Activated CD4-positive, alpha-beta memory T cell treated with anti-CD3 and anti-CD28 coated beads for 36 hours (primary cell): ENCODE results near the gene GID8. TPM values are rescaled to one million over a fixed set of nuclear protein-coding genes. Genes with fewer than 3 reads are reported as not detected.

Source experiments
- CTCF ChIA-PET: fragments of 350-600 bp; sonication (Branson Sonifier 250); formaldehyde crosslinking; loops from one replicate; lab custom pipeline; 2021; ENCODE audit warnings: antibody characterized with exemption, inconsistent platforms; lab: Charles Lee
- POLR2A ChIA-PET: fragments of 350-600 bp; sonication (Branson Sonifier 250); formaldehyde crosslinking; loops from one replicate; lab custom pipeline; 2021; ENCODE audit warnings: antibody characterized with exemption; lab: Charles Lee
- DNase-seq: peaks from one replicate; pipeline ENCODE4 v3.0.0-alpha.2; 2020
- H3K27ac Mint-ChIP-seq: one replicate; pipeline ENCODE4 v1.8.0; 2021; ENCODE audit warnings: mixed read lengths
- H3K27me3 Mint-ChIP-seq: one replicate; pipeline ENCODE4 v1.8.0; 2021; ENCODE audit warnings: mixed read lengths
- H3K36me3 Mint-ChIP-seq: one replicate; pipeline ENCODE4 v1.8.0; 2021; ENCODE audit warnings: mixed read lengths
- H3K4me1 Mint-ChIP-seq: one replicate; pipeline ENCODE4 v1.8.0; 2021; ENCODE audit warnings: low read depth, mixed read lengths
- H3K4me3 Mint-ChIP-seq: one replicate; pipeline ENCODE4 v1.8.0; 2021; ENCODE audit warnings: mild to moderate bottlenecking, mixed read lengths
- H3K9me3 Mint-ChIP-seq: one replicate; pipeline ENCODE4 v1.8.0; 2021; ENCODE audit warnings: mixed read lengths
- intact Hi-C: fragments of 100-400 bp; cut with micrococcal nuclease; formaldehyde crosslinking; loops from one replicate; pipeline ENCODE4 v1.15.1; 2023
- total RNA-seq, 2 experiments: library from RNA; stranded (reverse); gene quantifications; one replicate each; pipeline ENCODE4 v1.2.3, GENCODE V29; 2021

The GID8 gene
- total RNA-seq, 2 experiments from 2014 or later, result 33.9 to 34.8 TPM

GRCh38 chr20:62969179-62969760, 31.3 kb downstream of the GID8 start:
- Mint-ChIP-seq H3K4me1 (peaks cover 10% of the 10 kb centered on the region), H3K4me3 (no peak overlapping the region), H3K9me3 (no peaks in the 10 kb centered on the region), H3K27me3 (peaks cover 22% of the 10 kb centered on the region), H3K36me3 (no peaks in the 10 kb centered on the region), H3K27ac (no peak overlapping the region)
- ChIA-PET CTCF (interaction anchor here (1.9 to 2.1 kb wide), 2 partner anchors 38 to 40 kb away, joined by 4 to 7 read pairs; partner anchors contain the start of gene BHLHE23), POLR2A (no interaction called here)
- intact Hi-C loops, result no loop called here
- no peak for DNase-seq

GRCh38 chr20:62969939-62970306, 32.0 kb downstream of the GID8 start:
- Mint-ChIP-seq H3K9me3 (no peaks in the 10 kb centered on the region), H3K27ac (no peak overlapping the region), H3K4me3 (no peak overlapping the region), H3K27me3 (peaks cover 29% of the 10 kb centered on the region), H3K36me3 (no peaks in the 10 kb centered on the region), H3K4me1 (peaks cover 10% of the 10 kb centered on the region)
- DNase-seq, result no peak
- ChIA-PET POLR2A (no interaction called here), CTCF (interaction anchor here (1.5 to 2.1 kb wide), 3 partner anchors 10 to 39 kb away, joined by 4 to 7 read pairs (median 4); partner anchors contain the start of gene BHLHE23)
- intact Hi-C loops, result no loop called here

- no peak overlapping the region for H3K27ac Mint-ChIP-seq
- intact Hi-C loops, result no loop called here
- POLR2A ChIA-PET, result no interaction called here
- no peaks in the 10 kb centered on the region for H3K9me3 Mint-ChIP-seq
- no peak overlapping the region for H3K4me3 Mint-ChIP-seq
- peaks cover 33% of the 10 kb centered on the region for H3K27me3 Mint-ChIP-seq
- no peak for DNase-seq
- H3K4me1 Mint-ChIP-seq, result peaks cover 10% of the 10 kb centered on the region
- H3K36me3 Mint-ChIP-seq, result no peaks in the 10 kb centered on the region
- CTCF ChIA-PET, result interaction anchor here (1.2 to 2.1 kb wide), 3 partner anchors 9 to 38 kb away, joined by 4 to 8 read pairs (median 7); partner anchors contain the start of gene BHLHE23
Observed at GRCh38 chr20:62970307-62971210, 32.6 kb downstream of the GID8 start.

- Mint-ChIP-seq H3K27ac (no peak overlapping the region), H3K4me3 (no peak overlapping the region), H3K36me3 (no peaks in the 10 kb centered on the region)
Observed at GRCh38 chr20:62971211-62971949, 33.4 kb downstream of the GID8 start.

GRCh38 chr20:62971950-62972844, 34.2 kb downstream of the GID8 start:
- H3K9me3 Mint-ChIP-seq, result no peaks in the 10 kb centered on the region
- ChIA-PET POLR2A (no interaction called here), CTCF (interaction anchor here (0.6 to 1.8 kb wide), 35 partner anchors 8 to 246 kb away, joined by 3 to 17 read pairs (median 4); partner anchors contain the start of genes DIDO1 and GID8)
- H3K4me3 Mint-ChIP-seq, result peak overlapping the region; percentile 38
- intact Hi-C loops, result loop anchor here (1.0 kb wide), 1 partner anchor 37 kb away; no protein-coding TSS in a partner anchor
- peak; percentile 91 for DNase-seq
- no peak overlapping the region for H3K27ac Mint-ChIP-seq
- H3K27me3 Mint-ChIP-seq, result peaks cover 44% of the 10 kb centered on the region
- peaks cover 17% of the 10 kb centered on the region for H3K4me1 Mint-ChIP-seq
- no peaks in the 10 kb centered on the region for H3K36me3 Mint-ChIP-seq

More at GRCh38 chr20:62971211-62971949, 33.4 kb downstream of the GID8 start:
- CTCF ChIA-PET, result interaction anchor here (1.2 to 2.1 kb wide), 4 partner anchors 8 to 38 kb away, joined by 4 to 11 read pairs (median 8); partner anchors contain the start of gene BHLHE23
- no peak for DNase-seq
- intact Hi-C loops, result no loop called here
- Mint-ChIP-seq H3K9me3 (no peaks in the 10 kb centered on the region), H3K4me1 (peaks cover 13% of the 10 kb centered on the region), H3K27me3 (peaks cover 41% of the 10 kb centered on the region)
- POLR2A ChIA-PET, result no interaction called here

GRCh38 chr20:62972845-62973745, 35.1 kb downstream of the GID8 start:
- CTCF ChIA-PET, result interaction anchor here (0.6 to 1.8 kb wide), 34 partner anchors 8 to 245 kb away, joined by 3 to 17 read pairs (median 4); partner anchors contain the start of genes DIDO1 and GID8
- H3K9me3 Mint-ChIP-seq, result no peaks in the 10 kb centered on the region
- no peaks in the 10 kb centered on the region for H3K36me3 Mint-ChIP-seq
- DNase-seq, result no peak
- H3K27me3 Mint-ChIP-seq, result peaks cover 46% of the 10 kb centered on the region
- H3K4me3 Mint-ChIP-seq, result no peak overlapping the region
- intact Hi-C loops, result loop anchor here (1.0 kb wide), 1 partner anchor 36 kb away; no protein-coding TSS in a partner anchor
- H3K27ac Mint-ChIP-seq, result no peak overlapping the region
- peaks cover 26% of the 10 kb centered on the region for H3K4me1 Mint-ChIP-seq
- POLR2A ChIA-PET, result no interaction called here

GRCh38 chr20:62975251-62975760, 37.4 kb downstream of the GID8 start:
- Mint-ChIP-seq H3K4me1 (peaks cover 33% of the 10 kb centered on the region), H3K4me3 (no peak overlapping the region), H3K27ac (no peak overlapping the region), H3K9me3 (no peaks in the 10 kb centered on the region), H3K36me3 (no peaks in the 10 kb centered on the region), H3K27me3 (peaks cover 64% of the 10 kb centered on the region)
- no peak for DNase-seq
- ChIA-PET POLR2A (no interaction called here), CTCF (interaction anchor here (1.0 kb wide), 1 partner anchor 30 kb away, joined by 4 read pairs; no protein-coding TSS in a partner anchor)
- intact Hi-C loops, result no loop called here

- Mint-ChIP-seq H3K9me3 (no peaks in the 10 kb centered on the region), H3K36me3 (no peaks in the 10 kb centered on the region), H3K4me1 (peaks cover 37% of the 10 kb centered on the region), H3K4me3 (peak overlapping the region; percentile 16), H3K27ac (no peak overlapping the region), H3K27me3 (peaks cover 68% of the 10 kb centered on the region)
- ChIA-PET POLR2A (no interaction called here), CTCF (interaction anchor here (1.0 kb wide), 1 partner anchor 29 kb away, joined by 4 read pairs; no protein-coding TSS in a partner anchor)
- DNase-seq, result no peak
- intact Hi-C loops, result loop anchor here (2.0 kb wide), 1 partner anchor 51 kb away; no protein-coding TSS in a partner anchor
Observed at GRCh38 chr20:62975812-62976508, 38.0 kb downstream of the GID8 start.

GRCh38 chr20:62976886-62977285, 38.9 kb downstream of the GID8 start:
- POLR2A ChIA-PET, result interaction anchor here (1.3 kb wide), 1 partner anchor 59 kb away, joined by 4 read pairs; no protein-coding TSS in a partner anchor
- H3K27ac Mint-ChIP-seq, result no peak overlapping the region
- CTCF ChIA-PET, result interaction anchor here (1.1 to 5.9 kb wide), 3 partner anchors 29 to 71 kb away, joined by 3 to 27 read pairs (median 3); no protein-coding TSS in a partner anchor
- H3K4me1 Mint-ChIP-seq, result peaks cover 44% of the 10 kb centered on the region
- DNase-seq, result no peak
- H3K9me3 Mint-ChIP-seq, result no peaks in the 10 kb centered on the region
- H3K4me3 Mint-ChIP-seq, result no peak overlapping the region
- intact Hi-C loops, result loop anchor here (2.0 kb wide), 1 partner anchor 52 kb away; no protein-coding TSS in a partner anchor
- H3K36me3 Mint-ChIP-seq, result no peaks in the 10 kb centered on the region
- H3K27me3 Mint-ChIP-seq, result peaks cover 65% of the 10 kb centered on the region
